HG02870 (cell line): Measurements from ENCODE around the gene LYZL6.

Experiments used
- ATAC-seq: cut with Tn5 transposase; IDR thresholded peaks from one replicate; pipeline ENCODE4 v1.9.1; 2021; ENCODE audit warnings: mild to moderate bottlenecking, moderate library complexity; ENCODE audit not compliant: unreplicated experiment

Gene LYZL6, protein sequence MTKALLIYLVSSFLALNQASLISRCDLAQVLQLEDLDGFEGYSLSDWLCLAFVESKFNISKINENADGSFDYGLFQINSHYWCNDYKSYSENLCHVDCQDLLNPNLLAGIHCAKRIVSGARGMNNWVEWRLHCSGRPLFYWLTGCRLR

DNA sequence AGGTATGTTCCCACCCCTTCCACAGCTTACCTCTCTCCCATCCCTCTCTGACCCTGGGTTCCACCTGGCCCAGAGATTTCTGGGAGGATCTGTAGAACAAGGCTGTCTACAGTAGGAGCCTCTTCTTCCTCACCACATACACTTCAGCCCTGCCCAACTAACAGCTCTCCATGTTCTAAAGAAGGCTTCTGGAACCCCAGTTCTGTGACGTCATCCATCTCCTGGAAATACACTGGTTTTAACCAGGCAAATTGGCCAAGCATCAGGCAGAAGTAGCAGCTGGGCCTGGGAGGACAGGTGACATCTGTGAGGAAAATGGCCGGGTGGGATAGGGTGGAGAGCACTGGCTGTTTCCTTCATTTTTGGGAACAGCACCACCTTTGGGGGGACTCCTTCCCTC is at the start of gene LYZL6:
TSS of gene LYZL6 (minus strand) at position 177 of the 400 bp plus-strand sequence. CDS start 4,357 bp downstream, outside the sequence.
- no peak for ATAC-seq

DNA sequence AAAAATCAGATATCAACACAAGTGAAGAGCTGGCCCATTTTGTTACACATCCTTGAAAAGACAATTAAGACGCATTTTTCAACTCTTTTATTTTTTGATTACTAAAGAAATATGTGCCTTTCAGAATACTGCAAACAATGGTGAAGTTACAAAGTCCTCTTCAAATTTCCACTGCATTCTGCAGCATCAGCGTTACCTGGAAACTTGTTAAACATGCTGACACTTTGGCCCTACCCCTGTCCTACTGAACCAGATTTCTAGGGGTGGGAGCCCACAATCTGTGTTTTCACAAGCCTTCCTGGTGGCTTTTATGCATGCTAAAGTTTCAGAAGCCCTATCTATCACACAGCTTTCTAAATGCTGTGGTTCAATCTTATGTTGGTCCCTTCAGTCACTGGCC is 47.6 kb upstream of the LYZL6 start:
- no peak for ATAC-seq

DNA sequence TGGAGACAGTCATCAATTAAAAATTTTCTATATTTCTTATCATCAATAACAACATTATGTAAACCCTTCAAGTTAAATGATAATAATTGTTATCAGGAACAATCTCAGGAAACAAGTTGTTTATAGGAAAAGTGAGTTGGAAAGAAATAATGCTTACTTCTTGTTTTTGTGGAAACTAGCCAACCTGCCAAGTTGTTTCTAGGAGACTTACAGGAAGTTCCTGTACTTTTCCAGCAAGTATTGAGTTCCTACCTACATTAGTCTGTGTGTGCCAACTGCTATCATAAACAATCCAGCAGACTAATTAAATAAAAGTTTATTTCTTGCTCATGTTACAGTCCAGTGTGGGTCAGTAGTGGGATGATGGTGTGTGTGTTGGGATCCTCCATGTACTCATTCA is 44.7 kb upstream of the LYZL6 start:
- ATAC-seq = no peak

DNA sequence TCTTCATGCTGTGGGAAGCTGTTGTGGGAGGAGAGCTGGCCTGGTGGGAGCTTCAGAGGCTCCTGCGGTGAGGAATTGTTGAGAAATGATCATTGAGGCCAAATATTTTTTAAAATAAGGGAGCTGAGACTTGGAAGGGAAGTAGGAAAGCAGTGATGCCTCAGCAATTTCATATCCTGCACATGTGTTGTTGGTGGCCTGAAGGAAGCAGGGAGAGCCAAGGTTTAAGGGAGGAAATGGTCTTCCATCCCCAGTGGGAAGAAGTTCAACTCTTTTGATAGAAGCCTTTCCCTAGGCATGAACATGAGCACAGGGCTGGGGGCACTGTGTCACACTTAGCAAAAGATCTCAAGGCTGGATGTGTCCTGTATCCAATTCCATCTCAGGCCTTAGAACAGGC is 43.1 kb upstream of the LYZL6 start, which contains the start of gene CCL14:
TSS of gene CCL14 (minus strand) at position 87 of the 400 bp plus-strand sequence. CDS start at position 7, 80 bp downstream.
- no peak for ATAC-seq

DNA sequence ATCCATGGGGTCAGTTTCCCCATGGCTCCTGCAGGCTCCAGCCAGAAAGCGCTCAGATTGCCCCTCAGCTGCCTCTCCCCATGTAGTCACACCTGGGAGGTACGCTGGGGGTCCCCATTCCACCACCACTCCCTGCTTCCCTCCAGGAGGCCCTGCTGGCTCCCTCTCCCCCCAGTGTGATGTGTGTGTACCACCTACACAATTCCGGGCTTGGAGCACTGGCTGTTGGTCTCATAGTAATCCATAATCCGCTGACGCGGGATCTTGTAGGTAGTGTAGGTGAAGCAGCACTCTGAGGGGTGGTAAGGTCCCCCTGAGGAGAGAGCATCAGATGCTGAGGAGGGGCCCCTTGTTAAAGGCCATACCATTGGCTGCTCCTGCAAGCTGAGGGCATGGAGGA is 40.6 kb upstream of the LYZL6 start:
- ATAC-seq = no peak

DNA sequence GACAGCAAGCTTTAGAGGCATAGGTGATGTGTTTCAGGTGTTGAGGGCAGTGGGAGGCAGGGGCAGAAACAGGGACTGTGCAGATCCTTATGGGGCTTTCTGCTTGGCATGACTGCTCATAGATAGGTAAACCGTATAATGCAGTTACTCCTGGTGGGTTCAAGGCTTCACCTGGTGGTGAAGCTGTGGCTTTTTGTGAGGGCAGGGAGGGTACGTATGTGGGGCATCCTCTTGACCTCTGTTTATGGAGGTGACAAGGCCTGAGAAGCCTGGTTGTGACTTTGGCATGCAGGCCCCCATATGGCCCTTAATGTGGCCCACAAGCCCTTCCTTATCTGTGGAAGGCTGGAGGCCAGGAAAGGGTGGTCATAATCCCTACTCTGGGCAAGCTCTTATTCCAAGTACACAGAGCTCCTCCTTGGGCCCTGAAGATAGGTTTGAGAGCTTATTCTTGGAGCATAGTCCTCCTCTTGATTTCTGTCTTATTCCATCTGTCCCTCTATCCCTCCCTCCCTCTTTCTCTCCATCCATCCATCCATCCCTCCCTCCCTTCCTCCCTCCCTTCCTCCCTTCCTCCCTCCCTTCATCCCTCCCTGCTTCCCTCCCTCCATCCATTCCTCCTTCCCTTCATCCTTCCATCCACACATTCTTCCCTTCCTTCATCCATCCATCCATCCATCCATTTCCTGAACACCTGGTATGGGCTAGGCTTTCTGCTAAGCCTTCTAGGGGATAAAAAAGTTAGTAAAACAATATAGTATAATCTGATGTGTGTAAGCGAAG is 39.1 kb upstream of the LYZL6 start:
- ATAC-seq = no peak

DNA sequence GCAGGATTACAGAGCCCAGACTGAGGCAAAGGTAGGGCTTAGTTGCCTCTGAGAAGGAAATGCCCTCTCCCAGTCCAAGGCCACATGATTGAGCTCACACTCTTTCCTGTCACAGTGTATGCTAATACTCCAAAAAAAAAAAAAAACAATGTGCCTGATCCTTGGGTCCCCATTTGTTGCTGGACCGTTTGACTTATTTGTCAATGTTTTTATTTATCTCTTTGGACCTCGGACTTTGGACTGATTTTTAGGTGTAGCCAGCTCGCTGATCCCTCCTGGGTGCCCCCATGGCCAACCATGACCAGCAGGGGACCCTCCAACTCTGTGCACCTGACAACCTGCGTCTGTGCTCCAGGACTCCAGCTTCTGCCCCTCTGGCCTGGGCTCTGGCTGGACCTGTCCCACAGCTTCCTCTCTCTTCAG is 38.4 kb upstream of the LYZL6 start:
- no peak for ATAC-seq

DNA sequence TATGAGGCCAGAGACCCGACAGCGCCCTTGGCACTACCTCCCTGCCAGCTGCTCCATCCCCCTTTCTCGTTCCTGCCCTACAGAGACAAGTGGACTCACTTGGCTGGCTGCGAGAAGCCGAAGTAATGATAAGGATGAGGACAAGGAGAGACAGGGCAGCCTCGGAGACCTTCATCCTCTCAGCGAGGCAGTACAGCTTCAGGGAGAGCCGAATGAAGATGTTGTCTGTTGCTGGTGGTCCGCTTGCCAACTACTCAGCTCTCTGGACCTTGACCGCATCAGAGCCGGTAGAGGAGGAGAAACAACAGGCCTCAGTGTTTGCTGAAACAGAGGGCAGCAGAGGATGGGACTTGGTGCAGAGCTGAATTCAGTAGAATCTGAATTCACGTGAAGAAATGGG is 37.7 kb upstream of the LYZL6 start, which contains the start of gene CCL16:
TSS of gene CCL16 (minus strand) at position 252 of the 400 bp plus-strand sequence. CDS start at position 175, 77 bp downstream.
- no peak for ATAC-seq

DNA sequence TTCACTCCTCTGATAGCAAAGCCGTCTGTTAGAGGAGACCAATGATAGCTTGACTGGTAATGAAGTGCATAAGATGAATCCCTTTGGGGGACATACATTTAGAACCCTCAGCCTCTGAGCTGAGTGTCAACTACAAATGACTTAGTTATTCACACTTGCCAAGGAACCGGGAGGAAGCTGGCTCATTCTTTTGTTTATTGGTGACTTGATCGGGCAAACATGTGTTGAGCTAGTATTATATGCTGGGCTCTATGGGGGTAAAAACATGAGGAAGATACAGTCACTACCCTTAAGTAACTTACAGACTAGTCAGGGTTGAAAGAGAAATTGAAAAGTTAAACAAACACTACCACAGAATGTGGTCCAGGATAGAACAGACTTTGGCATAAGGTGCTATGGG is 34.8 kb upstream of the LYZL6 start:
- ATAC-seq = no peak

DNA sequence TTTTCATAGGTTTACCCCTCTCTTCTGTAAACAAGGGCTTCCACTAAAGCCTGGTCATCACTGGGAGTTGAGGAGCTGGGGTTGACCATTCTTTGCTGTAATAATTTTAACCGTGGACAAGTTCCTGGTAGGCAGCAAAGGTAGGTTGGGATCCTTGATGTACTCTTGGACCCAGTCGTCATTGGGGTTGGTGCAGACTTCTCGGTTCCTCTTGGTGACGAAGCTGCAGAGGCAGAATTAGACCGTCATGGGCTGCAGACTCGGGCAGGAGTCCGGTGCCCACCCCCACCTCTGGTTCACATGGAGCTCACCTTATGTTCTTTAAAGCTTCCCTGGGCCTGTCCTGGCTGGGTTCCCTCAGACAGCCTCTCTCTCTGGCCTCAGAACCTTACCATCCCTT is 34.0 kb upstream of the LYZL6 start:
- ATAC-seq = no peak

DNA sequence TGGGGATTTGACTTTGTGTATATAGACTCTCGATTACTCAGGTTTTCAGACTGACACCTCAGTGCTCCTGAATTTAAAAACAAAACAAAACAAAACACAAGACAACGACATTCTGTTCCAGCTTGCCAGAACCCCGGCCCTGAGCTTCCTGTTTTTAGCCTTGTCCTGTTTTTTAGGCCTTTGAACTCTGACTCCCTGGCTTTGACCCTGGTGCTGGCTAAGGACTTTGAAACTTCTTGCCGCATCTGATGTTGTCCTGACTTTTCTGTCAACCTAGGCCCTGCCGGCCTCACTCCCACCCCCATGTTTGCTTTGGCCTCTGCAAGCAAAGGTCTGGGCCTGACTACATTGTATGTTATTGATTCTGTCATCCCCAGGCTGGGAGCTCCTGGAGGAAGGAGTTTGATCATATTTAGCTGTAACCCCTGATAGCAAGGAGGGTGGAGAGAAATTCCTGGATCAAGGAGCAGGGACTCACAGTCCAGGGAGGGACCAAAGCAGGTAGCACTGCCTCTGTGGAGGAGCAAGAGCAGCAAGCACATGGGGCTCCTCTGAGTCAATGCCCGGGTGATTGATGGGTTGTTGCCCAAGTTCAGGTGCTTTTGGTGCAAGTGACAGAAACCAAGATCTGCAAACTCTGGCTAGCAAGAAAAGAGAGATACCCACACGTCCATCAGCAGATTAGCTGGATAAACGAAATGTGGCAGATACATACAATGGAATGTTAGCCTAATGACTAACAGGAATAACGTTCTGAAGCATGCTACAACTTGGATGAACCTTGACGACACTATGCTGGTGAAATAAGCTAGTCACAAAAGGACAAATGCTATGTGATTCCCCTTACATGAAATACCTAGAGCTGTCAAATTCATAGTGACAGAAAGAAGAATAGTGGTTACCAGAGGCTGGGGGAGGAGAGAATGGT is 30.1 kb upstream of the LYZL6 start:
- ATAC-seq = no peak

DNA sequence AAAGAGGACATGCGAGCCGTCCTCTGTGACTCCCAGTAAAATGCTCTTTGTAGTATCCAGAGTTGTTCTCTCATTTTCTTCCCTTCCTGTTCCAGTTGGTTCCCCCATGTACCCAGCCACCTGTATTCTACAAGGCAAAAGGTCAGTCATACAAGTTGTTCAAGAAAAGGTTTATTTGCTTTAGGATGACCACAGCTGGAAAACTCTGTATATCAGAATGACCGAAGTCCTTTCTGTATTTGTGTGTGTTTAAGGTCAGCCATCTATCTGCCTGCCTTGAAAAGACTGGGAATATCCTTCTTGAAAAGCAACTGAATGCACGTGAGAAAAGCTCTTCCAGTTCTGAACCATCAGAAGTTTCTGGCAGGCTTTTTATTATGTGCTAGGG is 29.4 kb upstream of the LYZL6 start:
- no peak for ATAC-seq

DNA sequence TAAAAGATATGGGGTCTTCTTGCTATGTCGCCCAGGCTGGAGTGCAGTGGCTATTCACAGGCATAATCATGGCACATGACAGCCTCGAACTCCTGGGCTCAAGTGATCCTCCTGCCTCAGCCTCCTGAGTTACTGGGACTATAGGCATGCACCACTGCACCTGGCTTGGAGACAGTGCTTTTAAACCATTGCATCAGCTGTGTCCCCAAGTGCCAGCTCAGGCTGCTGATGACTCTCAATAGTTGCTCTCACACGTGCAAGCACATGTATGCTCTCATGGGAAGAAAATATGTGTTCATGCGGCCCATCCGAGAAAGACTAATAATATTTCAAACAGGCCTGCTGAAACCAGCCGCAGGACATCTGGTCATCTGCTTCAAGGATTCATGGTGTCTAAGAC is 29.0 kb upstream of the LYZL6 start:
- ATAC-seq = no peak

DNA sequence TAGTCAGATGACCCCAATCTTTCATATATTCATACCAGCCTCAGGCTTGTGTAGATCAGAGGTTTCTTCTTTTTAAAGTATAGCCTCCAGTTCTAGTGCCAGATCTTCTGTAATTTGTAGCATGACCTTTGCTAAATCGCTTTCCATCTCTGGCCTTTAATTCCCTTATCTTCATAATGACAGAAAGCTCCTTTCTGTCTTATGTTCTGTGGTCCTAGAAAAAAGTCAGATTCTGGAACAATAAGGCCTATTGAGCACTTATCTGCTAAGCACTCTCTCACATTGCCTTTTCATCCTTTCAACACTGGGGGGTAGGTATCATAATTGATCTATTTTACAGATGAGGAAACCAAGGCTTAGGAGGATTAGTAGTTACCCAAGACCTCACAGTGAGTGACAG is 28.6 kb upstream of the LYZL6 start:
- ATAC-seq = no peak

DNA sequence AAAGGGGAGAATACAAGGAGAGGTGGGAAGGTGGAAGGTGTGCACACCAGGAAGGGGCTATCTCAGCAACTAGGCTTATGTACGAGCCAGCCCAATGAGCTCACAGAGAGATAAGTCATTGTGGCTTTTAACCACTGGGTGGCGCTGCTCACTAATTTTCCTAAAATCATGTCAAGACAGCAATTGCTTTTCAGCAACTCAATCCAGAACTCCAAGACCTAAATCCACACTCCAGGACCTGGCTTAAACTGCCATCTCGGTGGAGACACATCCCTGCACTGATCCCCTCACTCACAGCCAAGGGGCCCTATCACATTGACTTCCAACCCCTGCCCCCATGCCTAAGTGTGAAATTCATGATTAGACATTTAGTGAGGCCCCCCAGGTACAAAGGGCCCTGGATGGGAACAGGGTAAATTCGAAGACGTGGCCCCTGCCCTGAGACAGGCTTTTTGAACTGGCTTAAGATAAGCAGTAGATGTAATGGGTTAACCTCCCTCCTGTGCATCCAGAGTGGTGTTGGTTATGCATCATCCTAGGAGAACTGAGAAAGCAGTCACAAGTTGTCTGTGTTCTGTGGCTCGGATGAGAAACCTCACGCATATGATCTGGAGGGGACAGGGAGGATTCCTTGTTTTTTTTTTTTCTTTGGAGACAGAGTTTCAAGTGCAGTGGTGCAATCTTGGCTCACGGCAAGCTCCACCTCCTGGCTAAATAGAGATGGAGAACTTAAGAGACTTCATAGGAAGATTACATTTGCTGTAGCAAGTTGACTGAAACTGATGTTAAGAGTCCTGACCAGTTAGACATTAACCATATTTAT is 26.3 kb upstream of the LYZL6 start:
- no peak for ATAC-seq

DNA sequence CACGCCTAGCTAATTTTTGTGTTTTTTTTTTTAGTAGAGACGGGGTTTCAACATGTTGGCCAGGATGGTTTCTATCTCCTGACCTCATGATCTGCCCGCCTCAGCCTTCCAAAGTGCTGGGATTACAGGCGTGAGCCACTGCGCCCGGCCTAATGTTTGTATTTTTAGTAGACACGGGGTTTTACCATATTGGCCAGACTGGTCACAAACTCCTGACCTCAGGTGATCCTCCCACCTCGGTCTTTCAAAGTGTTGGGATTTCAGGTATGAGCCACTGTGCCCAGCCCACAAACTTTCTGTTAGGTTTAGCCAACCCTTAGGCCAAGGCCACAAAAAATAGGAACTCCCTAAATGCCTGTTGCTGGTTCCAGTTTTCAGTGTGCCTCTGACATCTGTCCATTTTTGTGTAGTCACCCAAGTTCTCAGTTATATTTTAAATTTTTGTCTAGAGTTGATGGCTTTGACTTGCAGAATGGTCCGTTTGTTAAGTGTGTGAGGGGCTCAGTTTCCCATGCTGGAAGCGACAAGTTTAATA is 25.1 kb upstream of the LYZL6 start:
- ATAC-seq = no peak

DNA sequence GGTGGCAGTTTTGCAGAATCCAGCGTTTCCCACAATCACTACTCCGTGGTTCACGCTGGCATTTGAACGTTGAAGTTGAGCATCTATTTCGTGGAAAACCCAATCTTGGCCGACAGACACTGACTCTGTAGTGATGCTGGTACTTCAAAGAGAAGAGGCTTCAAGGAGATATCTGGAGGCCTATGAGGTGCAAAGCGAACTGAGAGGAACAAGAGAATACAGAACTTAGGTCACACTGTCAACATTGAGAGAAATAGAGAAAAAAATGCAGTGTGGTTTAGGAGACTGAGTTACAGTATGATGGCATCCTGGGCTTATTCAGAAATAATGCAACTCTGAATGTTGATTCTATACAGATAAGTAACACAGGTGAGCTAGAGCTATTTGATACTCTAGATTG is 21.8 kb upstream of the LYZL6 start:
- no peak for ATAC-seq

DNA sequence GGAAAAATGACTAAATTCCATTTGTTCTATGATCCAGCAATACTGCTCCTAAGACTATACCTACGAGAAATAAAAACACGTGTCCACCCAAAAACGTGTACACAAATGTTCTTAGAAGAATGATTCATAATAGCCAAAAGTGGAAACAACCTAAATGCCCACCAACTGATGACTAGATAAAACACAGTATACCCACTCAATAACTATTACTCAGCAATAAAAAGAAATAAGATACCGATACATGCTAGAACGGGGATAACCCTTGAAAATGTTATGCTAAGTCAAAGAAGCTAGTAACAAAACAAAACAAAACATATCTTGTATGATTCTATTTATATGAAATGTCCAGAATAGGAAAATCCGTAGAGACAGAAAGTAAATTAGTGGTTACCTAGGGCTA is 20.1 kb upstream of the LYZL6 start:
- no peak for ATAC-seq

DNA sequence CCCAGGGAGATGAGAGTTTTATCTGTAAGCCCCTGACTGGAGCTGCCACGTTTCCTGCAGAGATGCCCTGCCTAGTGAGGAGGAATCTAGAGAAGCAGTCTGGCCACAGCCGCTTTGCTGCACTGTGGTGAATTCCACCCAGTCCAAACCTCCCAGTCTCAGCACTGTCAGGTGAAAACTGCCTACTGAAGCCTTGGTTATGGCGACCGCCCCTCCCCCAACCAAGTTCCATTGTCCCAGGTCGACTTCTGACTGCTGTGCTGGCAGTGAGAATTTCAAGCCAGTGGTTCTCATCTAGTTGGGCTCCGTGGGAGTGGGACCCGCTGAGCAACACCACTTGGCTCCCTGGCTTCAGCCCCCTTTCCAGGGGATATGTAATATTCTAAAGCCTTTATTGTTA is 10.2 kb upstream of the LYZL6 start:
- no peak for ATAC-seq

DNA sequence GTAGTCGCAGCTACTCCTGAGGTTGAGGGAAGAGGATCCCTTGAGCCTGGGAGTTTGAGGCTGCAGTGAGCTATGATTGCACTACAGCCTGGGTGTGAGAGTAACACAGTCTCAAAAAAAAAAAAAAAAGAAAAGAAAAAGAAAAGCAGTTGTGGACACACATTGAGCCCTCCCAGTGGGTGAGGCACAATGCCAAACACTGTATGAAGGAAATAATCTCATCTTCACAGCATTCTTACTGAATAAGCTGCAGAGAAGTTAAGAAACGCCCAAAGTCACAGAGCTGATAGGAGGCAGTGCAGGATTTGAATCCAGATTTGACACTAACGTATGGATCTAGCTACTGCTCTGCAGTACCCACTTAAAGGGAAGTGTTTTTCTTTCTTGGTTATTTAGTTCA is 5.9 kb upstream of the LYZL6 start:
- no peak for ATAC-seq
